ENCODE results near the gene PADI4.

PADI4 gene

GRCh38 chr1:17281775-17282181 lies 26.2 kb upstream of the PADI4 start:
- no peak for DNase-seq (ENCODE audit: low read depth in 2 of 2)

- no peak for DNase-seq (ENCODE audit: low read depth in 2 of 2)
These were observed 25.2 kb upstream of the PADI4 start for GRCh38 chr1:17282836-17283235.

- DNase-seq (ENCODE audit: low read depth in 2 of 2), result no peak
These were observed 21.4 kb upstream of the PADI4 start for GRCh38 chr1:17286646-17287045.

GRCh38 chr1:17287130-17287776 lies 20.7 kb upstream of the PADI4 start:
- DNase-seq (ENCODE audit: low read depth in 2 of 2), result no peak

DNA sequence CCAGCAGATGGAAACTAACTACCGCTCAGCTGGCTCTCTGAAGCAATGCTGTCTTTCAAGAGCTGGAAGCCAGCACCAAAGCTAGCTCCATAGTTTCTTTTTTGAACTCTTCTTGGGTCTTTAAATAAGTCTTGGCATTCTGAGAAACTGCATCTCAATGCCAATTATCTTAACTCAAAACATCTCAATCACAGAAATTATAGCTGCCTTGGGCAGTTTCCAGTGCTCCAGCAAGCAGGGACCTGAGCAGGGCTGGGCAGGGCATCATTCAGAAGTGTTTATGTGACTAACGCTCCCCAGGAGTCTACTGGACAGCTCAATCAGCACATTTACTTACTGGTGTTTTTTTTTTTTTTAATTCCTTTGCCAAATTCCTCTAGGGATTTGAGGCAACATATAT lies 18.3 kb upstream of the PADI4 start:
- DNase-seq (ENCODE audit: low read depth in 2 of 2), result no peak

DNA sequence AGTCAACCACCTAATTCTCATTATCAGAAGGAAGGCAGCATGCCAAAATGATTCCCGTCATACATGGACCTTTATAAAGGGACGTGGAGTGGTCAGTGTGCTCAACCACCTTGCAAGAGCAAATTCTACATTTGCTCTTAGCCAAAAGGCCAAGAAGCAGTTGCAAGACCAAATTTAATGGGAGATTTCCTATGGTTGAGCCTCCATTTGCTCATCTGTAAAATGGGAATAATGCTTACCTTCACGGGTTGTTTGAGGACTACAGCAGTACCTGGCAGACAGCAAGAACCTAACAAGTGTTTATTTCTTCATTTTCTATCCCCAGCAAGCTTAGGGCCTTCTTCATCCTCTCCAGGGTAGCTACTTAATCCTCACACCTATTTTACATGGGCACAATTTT lies 17.4 kb upstream of the PADI4 start:
- DNase-seq (ENCODE audit: low read depth in 2 of 2), result no peak

DNA sequence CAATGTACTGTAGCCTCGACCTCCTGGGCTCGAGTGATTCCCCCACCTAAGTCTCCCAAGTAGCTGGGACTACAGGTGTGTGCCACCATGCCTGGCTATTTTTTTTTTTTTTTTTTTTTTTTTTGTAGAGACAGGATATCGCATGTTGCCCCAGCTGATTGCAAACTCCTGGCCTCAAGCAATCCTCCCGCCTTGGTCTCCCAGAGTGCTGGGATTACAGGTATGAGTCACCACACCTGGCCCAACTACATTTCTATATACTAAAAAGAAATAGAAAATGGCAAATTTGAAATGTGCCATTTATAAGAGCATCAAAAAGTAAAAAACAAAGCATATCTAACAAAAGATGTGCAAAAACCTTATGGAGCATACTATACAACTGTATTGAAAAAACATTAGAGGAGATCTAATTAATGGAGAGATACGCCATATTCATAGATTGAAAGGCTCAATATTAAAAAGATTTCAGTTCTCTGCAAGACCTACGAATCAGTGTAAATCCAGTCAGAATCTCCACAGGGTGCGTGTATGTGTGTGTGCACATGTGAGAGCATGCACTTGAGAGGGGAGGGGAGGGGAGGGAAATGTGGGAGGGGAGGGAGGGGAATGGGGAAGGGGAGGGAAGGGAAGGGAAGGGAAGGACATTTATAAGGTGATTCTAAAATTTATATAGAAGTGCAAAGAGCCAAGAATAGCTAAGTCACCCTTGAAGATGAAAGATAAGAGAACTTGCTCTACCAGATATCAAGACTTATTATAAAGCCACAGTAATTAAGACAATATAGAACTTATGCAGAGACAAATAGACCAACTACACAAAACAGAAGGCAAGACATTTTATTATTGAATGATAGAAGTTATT lies 15.5 kb upstream of the PADI4 start:
- no peak for DNase-seq (ENCODE audit: low read depth in 2 of 2)

DNA sequence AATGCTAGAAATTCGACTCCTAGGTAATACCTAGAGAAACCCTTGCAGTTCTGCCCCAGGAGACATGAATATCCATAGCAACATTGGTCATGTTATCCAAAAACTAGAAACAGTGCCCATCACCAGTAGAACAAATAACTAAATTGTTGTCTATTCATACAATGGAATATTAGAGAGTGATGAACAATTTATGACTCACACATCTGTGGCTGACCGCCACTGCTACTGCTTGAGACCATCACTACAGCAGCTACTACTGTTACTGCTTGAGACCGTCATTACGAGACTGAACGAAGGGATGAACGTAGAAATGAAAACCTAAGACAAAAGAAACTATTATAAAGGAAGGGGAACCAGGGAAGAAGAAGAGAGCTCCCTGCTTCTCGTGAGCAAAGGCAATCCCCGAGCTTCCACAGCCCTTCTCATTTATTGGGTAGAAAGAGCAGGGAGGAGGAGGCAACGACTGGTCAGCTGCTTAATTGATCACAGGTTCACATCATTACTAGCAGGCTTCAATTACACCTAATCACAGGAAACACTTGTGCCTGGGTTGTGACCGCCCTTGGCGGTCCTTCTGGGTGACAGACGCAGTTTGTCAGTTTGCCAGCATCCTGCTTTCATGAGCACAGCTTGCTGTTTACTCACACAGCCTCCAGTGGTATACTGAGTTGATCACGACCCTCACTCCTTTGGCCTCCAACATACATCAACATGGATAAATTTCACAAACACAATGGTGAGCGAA lies 14.1 kb upstream of the PADI4 start:
- DNase-seq (ENCODE audit: low read depth in 2 of 2), result no peak

DNA sequence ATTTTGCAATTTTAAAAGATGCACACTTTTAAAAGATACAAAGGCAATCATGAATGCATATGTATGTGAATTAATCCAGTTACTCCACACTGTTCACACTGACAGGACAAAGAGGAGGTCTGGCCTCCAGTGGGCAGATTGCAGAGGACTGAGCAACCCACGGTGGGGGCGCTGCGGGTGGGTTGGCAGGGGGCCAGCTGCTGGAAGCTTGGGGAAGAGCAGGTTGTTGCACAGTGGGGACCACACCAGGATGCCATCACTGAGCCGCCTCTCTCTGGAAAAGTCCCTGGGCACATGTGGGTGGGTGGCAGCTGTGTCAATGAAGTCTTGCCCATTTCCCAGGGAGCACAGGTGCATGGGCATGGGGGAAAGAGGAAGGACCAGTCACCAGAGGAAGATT lies 12.7 kb upstream of the PADI4 start:
- no peak for DNase-seq (ENCODE audit: low read depth in 2 of 2)

GRCh38 chr1:17296086-17296485 lies 11.9 kb upstream of the PADI4 start:
- no peak for DNase-seq (ENCODE audit: low read depth in 2 of 2)

GRCh38 chr1:17297991-17298390 lies 10.0 kb upstream of the PADI4 start:
- no peak for DNase-seq (ENCODE audit: low read depth in 2 of 2)

- no peak for DNase-seq (ENCODE audit: low read depth in 2 of 2)
These were observed 6.2 kb upstream of the PADI4 start for GRCh38 chr1:17301767-17302166.

- DNase-seq (ENCODE audit: low read depth in 2 of 2), result no peak
These were observed 3.7 kb upstream of the PADI4 start for GRCh38 chr1:17304151-17304825.

DNA sequence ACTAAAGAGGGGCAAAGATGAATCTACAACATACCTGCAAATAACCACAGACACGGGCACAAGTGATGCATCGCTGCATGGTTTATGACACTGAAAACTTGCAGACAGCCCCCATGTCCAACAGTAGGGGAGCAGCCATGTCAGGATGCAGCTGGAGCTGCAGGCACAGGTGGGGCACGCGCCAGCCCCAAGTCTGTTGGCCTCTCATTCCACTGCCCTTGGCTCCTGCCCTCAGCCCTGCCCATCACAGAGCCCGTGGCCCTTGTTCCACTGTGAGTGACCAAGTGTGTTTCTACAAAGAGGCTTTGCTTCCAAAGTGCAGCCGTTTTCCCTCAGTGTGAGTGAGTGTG lies 3.2 kb upstream of the PADI4 start:
- DNase-seq (ENCODE audit: low read depth in 2 of 2), result no peak

DNA sequence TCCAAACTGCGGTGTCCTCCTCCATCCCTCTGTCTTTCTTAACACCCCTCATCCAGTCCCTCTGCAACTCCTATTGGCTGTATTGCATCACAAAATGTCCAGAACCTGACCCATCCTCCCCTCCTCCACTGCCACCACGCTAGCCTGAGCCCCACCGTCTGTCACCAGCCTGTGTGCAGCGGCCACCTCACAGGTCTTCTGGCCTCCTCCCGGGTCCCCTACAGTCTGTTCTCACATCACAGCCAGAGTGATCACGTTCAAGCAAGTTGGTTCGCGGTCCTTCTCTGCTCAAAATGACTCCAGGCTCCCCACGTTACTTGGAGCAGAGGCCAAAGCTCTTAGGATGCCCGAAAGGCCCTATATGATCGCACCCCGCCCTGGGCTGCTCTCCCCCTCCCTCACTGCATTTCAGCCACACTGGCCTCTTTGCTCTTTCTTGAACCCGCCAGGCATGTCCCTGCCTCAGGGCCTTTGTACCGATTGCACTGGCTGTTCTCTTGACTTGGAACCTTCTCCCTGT lies 2.4 kb upstream of the PADI4 start:
- no peak for DNase-seq (ENCODE audit: low read depth in 2 of 2)

GRCh38 chr1:17306407-17306806 lies 1.6 kb upstream of the PADI4 start:
- DNase-seq (ENCODE audit: low read depth in 2 of 2), result no peak

DNA sequence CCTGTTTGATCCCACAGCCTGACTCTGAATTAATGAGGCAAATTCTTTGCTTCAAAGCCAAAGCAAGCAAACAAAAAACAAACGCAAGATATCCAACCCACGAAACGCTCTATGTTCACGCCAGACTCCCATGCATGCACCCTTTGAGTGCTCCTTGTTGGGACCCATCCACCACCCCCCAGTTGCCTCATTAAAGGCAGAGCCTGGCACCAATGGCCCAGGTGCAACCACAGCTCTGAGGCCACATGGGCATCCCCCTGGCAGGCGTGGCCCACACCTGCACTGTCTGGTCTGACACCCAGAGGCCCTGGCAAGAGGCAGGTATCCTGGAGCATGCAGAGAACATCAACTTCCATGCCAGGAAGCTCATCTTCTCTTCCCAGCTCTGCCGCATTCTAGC lies 1.1 kb upstream of the PADI4 start:
- no peak for DNase-seq (ENCODE audit: low read depth in 2 of 2)

DNA sequence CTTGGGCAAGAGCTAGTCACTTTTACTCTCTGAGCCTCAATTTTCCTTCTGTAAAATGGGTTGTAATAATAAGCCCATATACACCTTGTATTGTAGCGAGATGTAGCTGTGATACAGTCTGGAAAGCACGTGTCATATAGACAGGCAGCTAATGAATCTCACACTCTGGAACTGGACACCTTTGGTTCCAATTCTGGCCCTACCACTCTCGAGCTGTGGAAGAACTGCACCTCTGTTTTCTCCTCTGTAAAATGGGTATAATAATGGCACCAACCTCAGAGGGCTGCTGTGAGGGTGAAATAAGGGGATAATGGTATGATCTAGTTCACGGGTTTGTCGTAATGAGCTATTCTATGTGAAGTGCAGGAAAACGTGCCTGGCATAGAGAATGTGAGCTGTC lies 668 bp upstream of the PADI4 start:
- no peak for DNase-seq (ENCODE audit: low read depth in 2 of 2)

DNA sequence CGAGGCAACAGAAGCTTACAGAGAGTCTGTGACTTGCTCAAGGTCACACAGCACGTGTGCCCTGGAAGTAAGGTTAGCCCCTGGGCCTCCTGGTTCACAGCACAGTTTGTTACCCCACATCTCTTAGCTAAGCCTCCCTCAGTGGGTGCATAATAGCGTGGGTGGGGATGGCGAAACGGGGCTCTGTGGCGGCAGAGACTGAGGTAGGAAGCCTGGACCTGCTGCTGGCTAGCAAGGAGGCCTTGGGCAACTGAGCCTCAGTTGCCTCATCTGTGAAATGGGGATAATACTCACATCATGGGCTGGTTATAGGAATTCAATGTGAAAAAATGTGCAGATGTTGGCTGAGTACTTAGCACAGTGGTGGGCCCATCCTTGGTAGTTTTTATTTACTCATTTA lies 596 bp downstream of the PADI4 start:
- DNase-seq (ENCODE audit: low read depth in 2 of 2), result no peak

DNA sequence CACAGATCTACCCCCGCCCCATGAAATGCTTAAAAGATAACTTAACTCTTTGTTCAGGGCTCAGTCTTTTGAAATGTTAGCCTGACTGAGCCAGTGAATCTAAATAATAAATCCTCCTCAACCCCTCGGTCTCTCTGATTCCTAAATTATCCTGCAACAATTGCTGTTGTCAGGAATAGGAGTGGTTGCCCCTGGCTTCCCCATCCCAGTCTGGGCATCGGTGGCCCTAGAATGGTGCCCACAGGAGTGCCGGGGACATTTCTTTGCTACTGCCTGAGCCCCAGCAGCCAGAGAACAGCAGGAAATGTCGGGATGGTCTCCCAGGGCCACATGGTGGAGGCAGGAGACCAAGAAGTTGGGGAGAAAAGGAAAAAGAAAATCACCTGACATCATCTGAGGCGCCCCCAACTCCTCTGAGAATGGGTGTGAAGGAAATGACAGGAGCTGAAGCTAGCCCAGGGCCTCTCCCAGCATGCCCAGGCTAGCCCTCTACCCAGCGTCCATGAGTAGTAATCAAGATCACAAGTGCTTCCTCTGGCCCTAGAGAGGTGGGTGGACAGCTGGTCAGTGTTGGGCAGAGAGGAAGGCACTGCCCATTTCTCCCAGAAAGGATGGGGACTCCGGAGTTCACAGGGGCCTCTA lies 1.6 kb downstream of the PADI4 start:
- DNase-seq (ENCODE audit: low read depth in 2 of 2), result no peak

DNA sequence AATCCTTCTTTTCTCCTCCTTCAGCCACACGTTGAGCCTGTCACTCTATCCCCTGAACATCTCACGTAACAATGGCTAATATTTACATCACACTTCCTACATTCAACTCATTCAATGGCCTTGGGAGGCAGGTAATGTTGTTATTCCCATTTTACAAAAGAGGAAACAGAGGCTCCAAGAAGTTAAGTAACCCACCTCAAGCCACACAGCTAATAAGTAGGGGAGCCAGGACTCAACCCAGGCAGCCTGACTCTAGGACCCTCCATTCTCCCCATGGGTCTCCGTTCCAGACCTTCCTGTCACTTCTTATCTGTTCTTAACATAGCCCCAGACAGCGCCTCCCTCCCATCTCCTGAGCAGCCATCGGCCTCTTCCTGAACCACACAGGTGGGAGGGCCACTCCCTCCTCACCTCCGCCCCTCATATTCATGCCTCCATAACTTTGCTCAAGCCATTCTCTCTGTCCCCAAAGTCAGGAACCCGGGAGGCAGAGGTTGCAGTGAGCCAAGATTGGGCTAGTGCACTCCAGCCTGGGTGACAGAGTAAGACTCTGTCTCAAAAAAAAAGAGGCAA lies 2.2 kb downstream of the PADI4 start:
- DNase-seq (ENCODE audit: low read depth in 2 of 2), result no peak

Measured in activated CD8-positive, alpha-beta memory T cell treated with anti-CD3 and anti-CD28 coated beads for 4 hours (primary cell).